Right lobe of liver (tissue), 4 donors: Measurements from ENCODE around the gene CAMK2N1.

Experiments
- CTCF ChIP-seq, 4 donors: fragments of 200-600 bp in 3 of 4; fragments of 450-650 bp in 1 of 4; IDR thresholded peaks; one replicate each; pipeline versions ENCODE4 v1.5.1 to v1.8.0; 2016 to 2022; ENCODE audit warnings: antibody characterized with exemption in 4 of 4, mild to moderate bottlenecking in 2 of 4
- POLR2A ChIP-seq: fragments of 450-650 bp; IDR thresholded peaks from one replicate; pipeline ENCODE4 v1.6.1; 2017; ENCODE audit warnings: antibody characterized with exemption, mild to moderate bottlenecking
- donor health status: DM: no; HTN: no; CAD: no.
- donor health status: DM: no; HTN: no; CAD: no.
- donor health status: DM: no; HTN: yes; CAD: no.

DNA sequence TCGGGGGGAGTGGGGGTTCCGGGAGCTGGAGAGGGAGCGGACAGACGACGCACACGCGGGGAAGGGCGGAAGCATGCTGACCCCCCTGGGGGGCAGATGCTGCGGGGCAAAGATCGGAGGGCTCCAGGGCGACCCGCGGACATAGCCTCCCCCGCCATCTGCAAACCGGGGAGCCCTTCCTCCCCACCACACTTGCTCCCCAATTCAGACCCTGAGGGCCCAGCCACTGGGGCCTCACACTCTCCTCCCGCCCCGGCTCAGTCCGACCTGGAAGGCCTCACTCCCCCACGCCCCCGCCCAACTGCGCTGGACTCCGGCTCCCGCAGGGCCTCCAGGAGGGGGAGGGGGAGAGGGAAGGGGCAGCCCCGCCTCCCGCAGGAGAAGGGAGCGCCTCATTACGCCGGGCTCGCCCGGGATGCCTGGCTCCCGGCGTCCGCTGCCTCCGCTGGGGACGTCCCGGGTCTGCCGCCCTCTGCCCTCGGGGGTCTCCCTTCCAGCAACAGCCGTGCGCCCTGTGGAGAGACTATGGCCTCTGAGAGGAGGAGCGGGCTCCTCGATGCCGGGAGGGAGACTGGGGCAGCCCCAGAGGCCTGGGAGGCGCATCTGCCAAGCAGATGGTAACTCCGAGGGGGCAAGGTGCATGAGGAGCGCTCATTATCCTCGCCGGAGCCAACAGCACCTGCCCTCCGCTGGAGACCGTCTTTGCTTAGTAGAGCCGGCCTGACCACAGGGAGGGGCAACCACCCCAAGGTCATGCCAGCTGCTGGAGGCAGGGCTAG lies 636 bp upstream of the CAMK2N1 start:
- TF ChIP-seq CTCF (IDR thresholded peaks at IDR 0.05) (no peak), POLR2A (peak; percentile 51)
